Measurements from ENCODE around the gene DVL3.
"Not testable (repeated sequence)": the region's sequence is repeated elsewhere in the genome, so short reads cannot be mapped to it uniquely, and the experiment has no call there.

Gene DVL3

DNA sequence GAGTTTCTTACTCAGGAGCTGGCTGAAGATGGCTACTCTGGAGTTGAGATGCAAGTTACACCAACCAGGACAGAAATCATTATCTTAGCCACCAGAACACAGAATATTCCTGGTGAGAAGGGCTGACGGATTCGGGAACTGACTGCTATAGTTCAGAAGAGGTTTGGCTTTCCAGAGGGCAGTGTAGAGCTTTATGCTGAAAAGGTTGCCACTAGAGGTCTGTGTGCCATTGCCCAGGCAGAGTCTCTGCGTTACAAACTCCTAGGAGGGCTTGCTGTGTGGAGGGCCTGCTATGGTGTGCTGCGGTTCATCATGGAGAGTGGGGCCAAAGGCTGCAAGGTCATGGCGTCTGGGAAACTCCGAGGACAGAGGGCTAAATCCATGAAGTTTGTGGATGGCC is 5.4 kb upstream of the DVL3 start:
- TF ChIP-seq, protein P1, sequence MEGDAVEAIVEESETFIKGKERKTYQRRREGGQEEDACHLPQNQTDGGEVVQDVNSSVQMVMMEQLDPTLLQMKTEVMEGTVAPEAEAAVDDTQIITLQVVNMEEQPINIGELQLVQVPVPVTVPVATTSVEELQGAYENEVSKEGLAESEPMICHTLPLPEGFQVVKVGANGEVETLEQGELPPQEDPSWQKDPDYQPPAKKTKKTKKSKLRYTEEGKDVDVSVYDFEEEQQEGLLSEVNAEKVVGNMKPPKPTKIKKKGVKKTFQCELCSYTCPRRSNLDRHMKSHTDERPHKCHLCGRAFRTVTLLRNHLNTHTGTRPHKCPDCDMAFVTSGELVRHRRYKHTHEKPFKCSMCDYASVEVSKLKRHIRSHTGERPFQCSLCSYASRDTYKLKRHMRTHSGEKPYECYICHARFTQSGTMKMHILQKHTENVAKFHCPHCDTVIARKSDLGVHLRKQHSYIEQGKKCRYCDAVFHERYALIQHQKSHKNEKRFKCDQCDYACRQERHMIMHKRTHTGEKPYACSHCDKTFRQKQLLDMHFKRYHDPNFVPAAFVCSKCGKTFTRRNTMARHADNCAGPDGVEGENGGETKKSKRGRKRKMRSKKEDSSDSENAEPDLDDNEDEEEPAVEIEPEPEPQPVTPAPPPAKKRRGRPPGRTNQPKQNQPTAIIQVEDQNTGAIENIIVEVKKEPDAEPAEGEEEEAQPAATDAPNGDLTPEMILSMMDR (IDR thresholded peaks at IDR 0.05; ENCODE audit: low read depth, low read length, missing control alignments), result peak; percentile 47
- in situ Hi-C loops (cut with HindIII; ENCODE audit: low sequenced_read_pairs); DNase-seq (ENCODE audit: low read depth); H3K4me3 ChIP-seq (ENCODE audit: low read depth, low read length): not testable (repeated sequence)

DNA sequence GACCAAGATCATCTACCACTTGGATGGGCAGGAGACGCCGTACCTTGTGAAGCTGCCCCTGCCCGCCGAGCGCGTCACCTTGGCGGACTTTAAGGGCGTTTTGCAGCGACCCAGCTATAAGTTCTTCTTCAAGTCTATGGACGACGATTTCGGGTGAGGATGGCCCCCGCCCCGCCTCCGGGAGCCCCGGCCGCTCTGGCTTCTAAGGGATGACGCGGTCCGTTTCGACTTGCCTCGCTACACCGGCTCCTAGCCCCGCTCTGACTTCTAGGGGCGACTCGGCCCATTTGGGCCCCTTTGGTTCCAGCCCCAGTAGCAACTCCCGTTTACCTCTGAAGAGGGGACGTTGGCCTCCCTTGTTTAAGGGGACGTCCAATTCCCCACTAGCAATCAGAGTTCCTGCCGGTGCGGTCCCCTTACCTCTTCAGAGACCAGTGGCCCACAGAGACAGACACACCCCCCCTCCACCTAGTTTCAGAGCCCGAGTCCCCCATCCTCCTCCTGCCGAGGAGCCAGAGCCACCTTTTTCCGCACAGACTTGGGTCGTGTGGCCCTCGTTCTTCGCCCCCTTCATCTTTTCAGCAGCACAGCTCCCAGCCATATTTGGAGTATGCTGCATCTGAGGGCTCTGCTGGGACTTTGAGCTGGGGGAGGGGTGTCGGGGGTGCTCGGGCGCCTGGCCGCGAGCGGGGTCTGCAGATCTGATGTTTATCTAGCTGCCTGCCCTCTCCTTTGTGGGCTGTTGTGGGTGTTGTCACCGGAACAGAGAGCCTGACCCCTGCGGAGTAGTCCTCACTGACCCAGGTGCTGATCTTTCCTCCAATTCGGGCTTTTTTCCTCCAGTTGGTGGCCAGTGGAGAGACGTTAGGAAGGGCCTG is 706 bp downstream of the DVL3 start:
- H3K4me3 ChIP-seq (ENCODE audit: low read depth, low read length), result peak overlapping the region; percentile 84
- TF ChIP-seq, protein P1 (IDR thresholded peaks at IDR 0.05; ENCODE audit: low read depth, low read length, missing control alignments), result no peak
- in situ Hi-C loops (cut with HindIII; ENCODE audit: low sequenced_read_pairs), result no loop called here
- no peak for DNase-seq (ENCODE audit: low read depth)

DNA sequence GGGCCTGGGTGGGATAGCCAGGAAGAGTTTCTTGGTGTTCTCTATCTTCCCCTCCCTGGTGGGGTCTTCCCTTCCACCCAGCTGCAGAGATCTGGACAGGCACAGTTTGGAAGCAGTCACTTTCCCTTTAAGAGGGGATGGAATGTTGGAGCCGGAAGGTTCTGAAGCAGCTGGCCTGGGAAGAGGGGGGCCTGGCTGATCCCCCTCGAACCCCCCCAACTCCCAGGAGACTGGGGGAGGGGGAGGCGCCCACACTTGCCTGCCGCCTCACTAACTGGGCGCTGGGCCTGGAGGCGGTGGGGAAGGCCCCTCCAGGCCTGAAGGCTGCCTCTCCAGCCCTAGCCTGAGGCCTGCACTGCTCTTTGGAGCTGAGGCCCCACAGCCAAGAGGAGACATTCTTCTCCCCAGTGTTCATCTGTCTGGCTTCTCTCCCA is 1.4 kb downstream of the DVL3 start:
- no peak for DNase-seq (ENCODE audit: low read depth)
- in situ Hi-C loops (cut with HindIII; ENCODE audit: low sequenced_read_pairs), result no loop called here
- TF ChIP-seq, protein P1 (IDR thresholded peaks at IDR 0.05; ENCODE audit: low read depth, low read length, missing control alignments), result no peak
- H3K4me3 ChIP-seq (ENCODE audit: low read depth, low read length), result peak overlapping the region; percentile 84

DNA sequence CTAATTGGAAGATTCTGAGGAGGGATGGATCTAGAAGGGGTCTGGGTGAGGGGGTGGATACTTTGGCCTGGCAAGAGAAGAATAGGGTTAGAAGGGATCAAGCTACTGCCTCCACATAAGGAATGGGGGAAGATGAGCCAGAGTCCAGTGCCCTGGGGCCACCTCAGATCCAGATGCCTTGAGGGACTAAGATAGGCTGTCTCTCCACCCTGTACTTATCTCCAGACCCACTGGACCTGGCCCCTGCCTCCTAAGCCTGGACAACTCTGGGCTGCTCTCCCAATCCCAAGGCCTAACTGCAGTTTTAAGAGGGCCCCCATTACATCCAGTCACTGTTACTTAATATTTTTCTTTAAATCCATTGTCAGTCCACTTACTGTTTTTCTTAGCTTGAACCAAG is 2.0 kb downstream of the DVL3 start:
- peak overlapping the region; percentile 84 for H3K4me3 ChIP-seq (ENCODE audit: low read depth, low read length)
- DNase-seq (ENCODE audit: low read depth), result no peak
- TF ChIP-seq, protein P1 (IDR thresholded peaks at IDR 0.05; ENCODE audit: low read depth, low read length, missing control alignments), result no peak
- in situ Hi-C loops (cut with HindIII; ENCODE audit: low sequenced_read_pairs), result no loop called here

DNA sequence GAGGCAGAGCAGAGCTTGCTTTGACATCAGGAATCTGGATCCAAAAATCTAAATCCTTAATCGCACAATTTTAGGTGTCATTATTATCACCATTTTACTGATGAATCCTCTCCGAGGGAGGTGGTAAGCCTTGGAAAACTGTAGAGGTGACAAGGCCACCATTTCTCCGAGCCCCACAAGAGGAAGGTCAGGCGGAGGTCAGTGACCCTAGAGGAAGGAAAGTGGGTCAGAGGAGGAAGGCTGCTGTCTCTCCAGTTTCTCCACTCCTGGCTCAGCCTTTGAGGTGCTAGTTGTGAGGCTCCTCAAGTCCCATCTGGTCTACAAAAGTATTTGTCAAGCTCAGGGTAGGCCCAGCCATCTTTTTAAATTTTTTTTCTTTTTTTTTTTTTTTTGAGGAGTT is 3.2 kb downstream of the DVL3 start:
- in situ Hi-C loops (cut with HindIII; ENCODE audit: low sequenced_read_pairs), result no loop called here
- DNase-seq (ENCODE audit: low read depth), result no peak
- H3K4me3 ChIP-seq (ENCODE audit: low read depth, low read length), result no peak overlapping the region
- TF ChIP-seq, protein P1 (IDR thresholded peaks at IDR 0.05; ENCODE audit: low read depth, low read length, missing control alignments), result no peak

DNA sequence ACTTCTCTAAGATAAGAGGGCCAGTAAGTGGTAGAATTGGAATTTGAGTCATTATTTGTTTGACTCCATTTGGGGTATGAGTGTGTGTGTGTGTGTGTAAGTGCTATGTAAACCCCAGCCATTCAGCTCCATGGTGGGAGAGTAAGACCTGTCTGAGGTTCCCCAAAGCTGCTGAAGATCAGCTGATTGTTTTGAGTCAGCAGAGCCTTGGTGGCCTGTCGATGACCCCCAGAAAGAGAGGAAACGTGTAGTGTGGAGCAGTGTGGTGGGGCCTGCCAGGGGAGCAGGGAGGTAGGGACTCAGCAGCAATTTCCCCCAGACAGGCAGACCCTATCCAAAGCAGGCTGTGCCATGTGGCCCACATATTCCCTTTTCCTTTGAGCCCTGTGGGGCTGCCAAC is 5.3 kb downstream of the DVL3 start:
- no peak overlapping the region for H3K4me3 ChIP-seq (ENCODE audit: low read depth, low read length)
- no peak for DNase-seq (ENCODE audit: low read depth)
- in situ Hi-C loops (cut with HindIII; ENCODE audit: low sequenced_read_pairs), result no loop called here
- TF ChIP-seq, protein P1 (IDR thresholded peaks at IDR 0.05; ENCODE audit: low read depth, low read length, missing control alignments), result no peak

DNA sequence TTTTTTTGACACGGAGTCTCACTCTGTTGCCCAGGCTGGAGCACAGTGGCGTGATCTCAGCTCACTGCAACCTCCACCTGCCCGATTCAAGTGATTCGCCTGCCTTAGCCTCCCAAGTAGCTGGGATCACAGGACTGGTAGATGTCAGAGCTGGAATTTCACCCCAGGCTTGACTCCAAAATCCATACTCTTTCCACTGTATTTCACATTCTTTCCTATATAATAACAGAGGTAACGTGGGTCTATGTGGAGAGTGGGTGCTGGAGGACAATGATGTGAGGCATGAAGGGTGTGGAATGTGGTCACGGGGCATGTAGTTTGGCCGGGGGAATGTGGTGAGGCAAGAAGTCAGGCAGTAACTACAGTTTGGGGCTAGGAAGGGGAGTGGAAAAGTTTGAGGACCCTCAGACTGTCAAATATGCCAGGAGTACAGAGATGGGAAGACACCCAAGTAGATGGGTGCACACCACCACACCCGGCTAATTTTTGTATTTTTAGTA is 7.4 kb downstream of the DVL3 start:
- H3K4me3 ChIP-seq (ENCODE audit: low read depth, low read length); DNase-seq (ENCODE audit: low read depth); in situ Hi-C loops (cut with HindIII; ENCODE audit: low sequenced_read_pairs): not testable (repeated sequence)

All from astrocyte of the cerebellum (primary cell).